GM12878 (cell line): Measurements from ENCODE around the gene PHLDA3. TPM values are rescaled to one million over a fixed set of nuclear protein-coding genes. Genes with fewer than 3 reads are reported as not detected.

Experiments
- ATF7 ChIP-seq: fragments of 450-650 bp; IDR thresholded peaks from 2 replicates; pipeline ENCODE4 v1.6.1; 2016; ENCODE audit warnings: low read depth, mild to moderate bottlenecking
- BHLHE40 ChIP-seq, 2 experiments: fragments of 450-650 bp in 1 of 2; IDR thresholded peaks; 2 replicates each; pipeline ENCODE4 v1.6.1; 2011 to 2017; ENCODE audit warnings: low read depth in 2 of 2, borderline replicate concordance in 1 of 2, improper control_type of control experiment in 1 of 2, low read length in 1 of 2, mild to moderate bottlenecking in 1 of 2
- IKZF1 ChIP-seq: fragments of 450-650 bp; conservative IDR thresholded peaks from 2 replicates; pipeline ENCODE4 v1.6.1; 2017; ENCODE audit warnings: antibody characterized with exemption, mild to moderate bottlenecking
- ZZZ3 ChIP-seq: IDR thresholded peaks from 2 replicates; pipeline ENCODE4 v1.6.1; 2011; ENCODE audit warnings: low read depth; ENCODE audit not compliant: control insufficient read depth, insufficient read length
- polyA plus RNA-seq, 11 experiments: library from polyadenylated mRNA; depleted of rRNA in 4 of 11; unstranded in 6 of 11; stranded (reverse) in 5 of 11; fragments of >200 nt; fragmentation: Nextera tagmentation in 4 of 11; fragmentation: Illumina TruSeq in 1 of 11; extraction: Ambion mirVana in 4 of 11; extraction: Trizol in 1 of 11; gene quantifications; 1 replicate in 1 of 11; 2 replicates in 10 of 11; pipeline versions ENCODE4 v1.2.1 to v1.2.3, GENCODE V29; 2011 to 2016; ENCODE audit warnings: inconsistent platforms in 2 of 11, missing spikeins in 2 of 11, low read depth in 1 of 11
- total RNA-seq, 4 experiments: library from RNA; depleted of rRNA in 3 of 4; stranded (reverse); fragments of >200 nt in 3 of 4; fragmentation: Illumina TruSeq in 1 of 4; extraction: Trizol in 1 of 4; gene quantifications; 2 replicates each; pipeline versions ENCODE4 v1.2.1 to v1.2.3, GENCODE V29; 2013 to 2021
- TF ChIP-seq, protein P1 (sequence below): fragments of 450-650 bp; IDR thresholded peaks from 2 replicates; pipeline ENCODE4 v1.6.1; 2017; ENCODE audit warnings: mild to moderate bottlenecking, moderate library complexity
- TF ChIP-seq, protein P2 (sequence below): fragments of 450-650 bp; IDR thresholded peaks from 2 replicates; pipeline ENCODE4 v1.6.1; 2018; ENCODE audit warnings: borderline replicate concordance, mild to moderate bottlenecking; ENCODE audit not compliant: partially characterized antibody

PHLDA3 gene
- total and polyA plus RNA-seq, 10 of the 15 experiments (the other 5 are each of a cell fraction or from before 2014, with no cell fraction given), result 0.60 to 57.4 (median 21.8) TPM

DNA sequence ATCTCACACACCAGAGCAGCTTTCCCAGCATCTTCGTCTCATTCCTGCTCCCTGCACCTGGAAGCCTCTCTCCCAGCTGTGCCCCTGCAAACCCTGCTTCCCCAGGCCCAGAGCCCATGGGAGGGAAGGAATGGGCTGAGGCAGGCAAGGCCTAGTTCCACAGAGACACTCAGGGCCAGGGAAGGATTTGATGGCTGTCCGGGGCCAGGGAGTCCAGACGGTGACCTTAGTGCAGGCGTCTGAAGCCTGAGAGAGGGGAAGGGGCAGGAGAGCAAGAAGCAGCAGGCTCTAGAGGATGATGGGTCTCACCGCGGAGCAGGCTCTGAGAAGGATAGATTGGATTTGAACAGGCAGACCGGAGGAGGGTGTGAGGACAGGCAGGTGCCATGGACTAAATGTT lies 25.2 kb downstream of the PHLDA3 start (continued):
- TF ChIP-seq, protein P1, sequence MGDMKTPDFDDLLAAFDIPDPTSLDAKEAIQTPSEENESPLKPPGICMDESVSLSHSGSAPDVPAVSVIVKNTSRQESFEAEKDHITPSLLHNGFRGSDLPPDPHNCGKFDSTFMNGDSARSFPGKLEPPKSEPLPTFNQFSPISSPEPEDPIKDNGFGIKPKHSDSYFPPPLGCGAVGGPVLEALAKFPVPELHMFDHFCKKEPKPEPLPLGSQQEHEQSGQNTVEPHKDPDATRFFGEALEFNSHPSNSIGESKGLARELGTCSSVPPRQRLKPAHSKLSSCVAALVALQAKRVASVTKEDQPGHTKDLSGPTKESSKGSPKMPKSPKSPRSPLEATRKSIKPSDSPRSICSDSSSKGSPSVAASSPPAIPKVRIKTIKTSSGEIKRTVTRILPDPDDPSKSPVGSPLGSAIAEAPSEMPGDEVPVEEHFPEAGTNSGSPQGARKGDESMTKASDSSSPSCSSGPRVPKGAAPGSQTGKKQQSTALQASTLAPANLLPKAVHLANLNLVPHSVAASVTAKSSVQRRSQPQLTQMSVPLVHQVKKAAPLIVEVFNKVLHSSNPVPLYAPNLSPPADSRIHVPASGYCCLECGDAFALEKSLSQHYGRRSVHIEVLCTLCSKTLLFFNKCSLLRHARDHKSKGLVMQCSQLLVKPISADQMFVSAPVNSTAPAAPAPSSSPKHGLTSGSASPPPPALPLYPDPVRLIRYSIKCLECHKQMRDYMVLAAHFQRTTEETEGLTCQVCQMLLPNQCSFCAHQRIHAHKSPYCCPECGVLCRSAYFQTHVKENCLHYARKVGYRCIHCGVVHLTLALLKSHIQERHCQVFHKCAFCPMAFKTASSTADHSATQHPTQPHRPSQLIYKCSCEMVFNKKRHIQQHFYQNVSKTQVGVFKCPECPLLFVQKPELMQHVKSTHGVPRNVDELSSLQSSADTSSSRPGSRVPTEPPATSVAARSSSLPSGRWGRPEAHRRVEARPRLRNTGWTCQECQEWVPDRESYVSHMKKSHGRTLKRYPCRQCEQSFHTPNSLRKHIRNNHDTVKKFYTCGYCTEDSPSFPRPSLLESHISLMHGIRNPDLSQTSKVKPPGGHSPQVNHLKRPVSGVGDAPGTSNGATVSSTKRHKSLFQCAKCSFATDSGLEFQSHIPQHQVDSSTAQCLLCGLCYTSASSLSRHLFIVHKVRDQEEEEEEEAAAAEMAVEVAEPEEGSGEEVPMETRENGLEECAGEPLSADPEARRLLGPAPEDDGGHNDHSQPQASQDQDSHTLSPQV, result no peak
- TF ChIP-seq BHLHE40 (IDR thresholded peaks at IDR 0.05; ENCODE audit: borderline replicate concordance in 1 of 2, low read depth in 2 of 2, low read length in 1 of 2) (no peak), ZZZ3 (no peak), ATF7 (no peak), IKZF1 (no peak)
- TF ChIP-seq, protein P2, sequence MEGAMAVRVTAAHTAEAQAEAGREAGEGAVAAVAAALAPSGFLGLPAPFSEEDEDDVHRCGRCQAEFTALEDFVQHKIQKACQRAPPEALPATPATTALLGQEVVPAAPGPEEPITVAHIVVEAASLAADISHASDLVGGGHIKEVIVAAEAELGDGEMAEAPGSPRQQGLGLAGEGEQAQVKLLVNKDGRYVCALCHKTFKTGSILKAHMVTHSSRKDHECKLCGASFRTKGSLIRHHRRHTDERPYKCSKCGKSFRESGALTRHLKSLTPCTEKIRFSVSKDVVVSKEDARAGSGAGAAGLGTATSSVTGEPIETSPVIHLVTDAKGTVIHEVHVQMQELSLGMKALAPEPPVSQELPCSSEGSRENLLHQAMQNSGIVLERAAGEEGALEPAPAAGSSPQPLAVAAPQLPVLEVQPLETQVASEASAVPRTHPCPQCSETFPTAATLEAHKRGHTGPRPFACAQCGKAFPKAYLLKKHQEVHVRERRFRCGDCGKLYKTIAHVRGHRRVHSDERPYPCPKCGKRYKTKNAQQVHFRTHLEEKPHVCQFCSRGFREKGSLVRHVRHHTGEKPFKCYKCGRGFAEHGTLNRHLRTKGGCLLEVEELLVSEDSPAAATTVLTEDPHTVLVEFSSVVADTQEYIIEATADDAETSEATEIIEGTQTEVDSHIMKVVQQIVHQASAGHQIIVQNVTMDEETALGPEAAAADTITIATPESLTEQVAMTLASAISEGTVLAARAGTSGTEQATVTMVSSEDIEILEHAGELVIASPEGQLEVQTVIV, result no peak
